GM23248 (cell line): ENCODE results near the gene NSD1.

ENCODE experiments used
- EZH2 ChIP-seq: fragments of 200-600 bp; sonication (generic); IDR thresholded peaks from 2 replicates; pipeline ENCODE4 v1.6.1; 2018; ENCODE audit warnings: antibody characterized with exemption, mild to moderate bottlenecking; ENCODE audit not compliant: insufficient read depth, poor library complexity, severe bottlenecking
- EZH2phosphoT487 ChIP-seq: fragments of 200-600 bp; sonication (generic); IDR thresholded peaks from 2 replicates; pipeline ENCODE4 v1.6.1; 2018; ENCODE audit warnings: antibody characterized with exemption, moderate library complexity, mild to moderate bottlenecking, low read depth; ENCODE audit not compliant: insufficient read depth

DNA sequence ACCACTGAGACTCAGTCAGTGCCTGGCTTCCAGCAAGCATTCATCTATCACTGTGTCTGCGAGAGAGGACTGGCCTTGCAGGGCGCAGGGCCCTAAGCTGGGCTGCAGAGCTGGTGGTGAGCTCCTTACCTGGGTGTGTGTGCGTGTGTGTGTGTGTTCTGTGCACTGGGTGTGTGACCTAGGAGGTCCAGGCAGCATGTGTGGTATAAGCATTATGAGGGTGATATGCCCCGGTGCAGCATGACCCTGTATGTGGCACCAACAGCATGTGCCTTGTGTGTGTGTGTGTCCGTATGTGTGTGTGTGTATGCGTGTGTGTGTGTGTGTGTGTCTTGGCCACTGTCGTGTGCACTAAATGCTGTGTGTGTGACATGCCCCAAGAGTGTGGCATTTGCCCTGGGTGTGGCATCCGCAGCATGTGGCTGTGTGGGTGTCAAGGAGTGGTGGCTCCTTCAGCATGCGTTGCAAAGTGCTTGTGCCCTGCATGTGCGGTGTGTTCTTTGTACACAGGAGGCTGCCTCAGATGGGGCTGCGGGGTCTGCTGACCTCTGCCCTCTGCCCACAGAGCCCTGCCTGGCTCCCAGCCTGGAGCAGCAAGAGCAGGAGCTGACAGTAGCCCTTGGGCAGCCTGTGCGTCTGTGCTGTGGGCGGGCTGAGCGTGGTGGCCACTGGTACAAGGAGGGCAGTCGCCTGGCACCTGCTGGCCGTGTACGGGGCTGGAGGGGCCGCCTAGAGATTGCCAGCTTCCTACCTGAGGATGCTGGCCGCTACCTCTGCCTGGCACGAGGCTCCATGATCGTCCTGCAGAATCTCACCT is 43.5 kb upstream of the NSD1 start:
- TF ChIP-seq EZH2 (no peak), EZH2phosphoT487 (no peak)
